Neutrophil (primary cell): Measurements from ENCODE around the gene PTPRN2.
"Not testable (repeated sequence)": the region's sequence is repeated elsewhere in the genome, so short reads cannot be mapped to it uniquely, and the experiment has no call there.

ENCODE experiments used
- H3K27ac ChIP-seq: fragments of 200-600 bp; sonication (generic); 2 replicates; pipeline ENCODE4 v1.5.1; 2016; ENCODE audit warnings: mild to moderate bottlenecking, moderate library complexity
- H3K27me3 ChIP-seq: fragments of 200-600 bp; sonication (generic); 2 replicates; pipeline ENCODE4 v1.6.0; 2016; ENCODE audit warnings: mild to moderate bottlenecking
- H3K36me3 ChIP-seq: fragments of 200-600 bp; sonication (generic); 2 replicates; pipeline ENCODE4 v1.5.1; 2017
- H3K4me1 ChIP-seq, 2 experiments: fragments of 200-600 bp in 1 of 2; sonication (generic) in 1 of 2; 1 replicate in 1 of 2; 2 replicates in 1 of 2; pipeline versions ENCODE4 v1.5.1 to v1.6.1; 2013 to 2016; ENCODE audit warnings: low read depth in 1 of 2, low read length in 1 of 2, mild to moderate bottlenecking in 1 of 2, moderate library complexity in 1 of 2; ENCODE audit not compliant: control insufficient read depth in 1 of 2, insufficient read depth in 1 of 2
- H3K4me3 ChIP-seq, 2 experiments: fragments of 200-600 bp in 1 of 2; sonication (generic) in 1 of 2; 1 replicate in 1 of 2; 2 replicates in 1 of 2; pipeline ENCODE4 v1.5.1; 2013 to 2016; ENCODE audit warnings: low read depth in 1 of 2, low read length in 1 of 2, mild to moderate bottlenecking in 1 of 2, moderate library complexity in 1 of 2
- H3K9me3 ChIP-seq: fragments of 200-600 bp; sonication (generic); 2 replicates; pipeline ENCODE4 v1.5.1; 2016
- TF ChIP-seq, protein P1 (sequence below): fragments of 200-600 bp; sonication (generic); IDR thresholded peaks from 2 replicates; pipeline ENCODE4 v1.5.1; 2016; ENCODE audit warnings: antibody characterized with exemption

Gene PTPRN2

GRCh38 chr7:158527495-158527894, 60.1 kb downstream of the PTPRN2 start:
- TF ChIP-seq, protein P1, sequence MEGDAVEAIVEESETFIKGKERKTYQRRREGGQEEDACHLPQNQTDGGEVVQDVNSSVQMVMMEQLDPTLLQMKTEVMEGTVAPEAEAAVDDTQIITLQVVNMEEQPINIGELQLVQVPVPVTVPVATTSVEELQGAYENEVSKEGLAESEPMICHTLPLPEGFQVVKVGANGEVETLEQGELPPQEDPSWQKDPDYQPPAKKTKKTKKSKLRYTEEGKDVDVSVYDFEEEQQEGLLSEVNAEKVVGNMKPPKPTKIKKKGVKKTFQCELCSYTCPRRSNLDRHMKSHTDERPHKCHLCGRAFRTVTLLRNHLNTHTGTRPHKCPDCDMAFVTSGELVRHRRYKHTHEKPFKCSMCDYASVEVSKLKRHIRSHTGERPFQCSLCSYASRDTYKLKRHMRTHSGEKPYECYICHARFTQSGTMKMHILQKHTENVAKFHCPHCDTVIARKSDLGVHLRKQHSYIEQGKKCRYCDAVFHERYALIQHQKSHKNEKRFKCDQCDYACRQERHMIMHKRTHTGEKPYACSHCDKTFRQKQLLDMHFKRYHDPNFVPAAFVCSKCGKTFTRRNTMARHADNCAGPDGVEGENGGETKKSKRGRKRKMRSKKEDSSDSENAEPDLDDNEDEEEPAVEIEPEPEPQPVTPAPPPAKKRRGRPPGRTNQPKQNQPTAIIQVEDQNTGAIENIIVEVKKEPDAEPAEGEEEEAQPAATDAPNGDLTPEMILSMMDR, result no peak
- Histone ChIP-seq H3K27me3 (peaks cover 5% of the 10 kb centered on the region), H3K4me3 (no peak overlapping the region), H3K4me1 (no peaks in the 10 kb centered on the region), H3K27ac (no peak overlapping the region), H3K9me3 (no peaks in the 10 kb centered on the region), H3K36me3 (no peaks in the 10 kb centered on the region)

GRCh38 chr7:158527038-158527437, 60.6 kb downstream of the PTPRN2 start:
- H3K4me3 ChIP-seq, result no peak overlapping the region
- TF ChIP-seq, protein P1, result no peak
- H3K36me3 ChIP-seq, result no peaks in the 10 kb centered on the region
- no peaks in the 10 kb centered on the region for H3K4me1 ChIP-seq
- H3K27me3 ChIP-seq, result peaks cover 5% of the 10 kb centered on the region
- no peak overlapping the region for H3K27ac ChIP-seq
- no peaks in the 10 kb centered on the region for H3K9me3 ChIP-seq

DNA sequence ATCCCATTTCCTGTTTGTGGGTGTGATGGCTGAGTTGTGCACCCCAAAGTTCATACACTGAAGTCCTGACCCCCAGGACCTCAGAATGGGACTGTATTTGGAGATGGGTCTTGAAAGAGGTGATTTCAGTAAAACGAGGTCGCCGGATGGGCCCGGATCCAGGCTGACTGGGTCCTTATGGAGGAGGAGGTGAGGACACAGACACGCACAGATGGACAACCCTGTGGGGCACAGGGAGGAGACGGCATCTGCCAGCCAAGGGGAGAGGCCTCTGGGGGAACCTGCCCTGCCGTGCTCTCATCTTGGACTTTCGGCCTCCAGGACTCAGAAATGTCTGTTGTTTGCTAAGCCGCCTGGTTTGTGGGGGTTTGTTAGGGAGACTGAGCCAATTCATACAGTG, 61.1 kb downstream of the PTPRN2 start:
- Histone ChIP-seq H3K9me3 (no peaks in the 10 kb centered on the region), H3K27ac (no peak overlapping the region), H3K4me3 (no peak overlapping the region), H3K36me3 (no peaks in the 10 kb centered on the region), H3K27me3 (peaks cover 5% of the 10 kb centered on the region), H3K4me1 (no peaks in the 10 kb centered on the region)
- TF ChIP-seq, protein P1, result no peak

GRCh38 chr7:158525648-158526484, 61.8 kb downstream of the PTPRN2 start:
- H3K27me3 ChIP-seq, result no peaks in the 10 kb centered on the region
- H3K9me3 ChIP-seq, result no peaks in the 10 kb centered on the region
- no peaks in the 10 kb centered on the region for H3K4me1 ChIP-seq
- no peaks in the 10 kb centered on the region for H3K36me3 ChIP-seq
- H3K4me3 ChIP-seq, result no peak overlapping the region
- TF ChIP-seq, protein P1, result no peak
- no peak overlapping the region for H3K27ac ChIP-seq

- TF ChIP-seq, protein P1, result no peak
- Histone ChIP-seq H3K4me1 (no peaks in the 10 kb centered on the region), H3K36me3 (no peaks in the 10 kb centered on the region), H3K27me3 (no peaks in the 10 kb centered on the region), H3K9me3 (no peaks in the 10 kb centered on the region), H3K4me3 (no peak overlapping the region), H3K27ac (no peak overlapping the region)
Measured at GRCh38 chr7:158524749-158525635, 62.6 kb downstream of the PTPRN2 start.

DNA sequence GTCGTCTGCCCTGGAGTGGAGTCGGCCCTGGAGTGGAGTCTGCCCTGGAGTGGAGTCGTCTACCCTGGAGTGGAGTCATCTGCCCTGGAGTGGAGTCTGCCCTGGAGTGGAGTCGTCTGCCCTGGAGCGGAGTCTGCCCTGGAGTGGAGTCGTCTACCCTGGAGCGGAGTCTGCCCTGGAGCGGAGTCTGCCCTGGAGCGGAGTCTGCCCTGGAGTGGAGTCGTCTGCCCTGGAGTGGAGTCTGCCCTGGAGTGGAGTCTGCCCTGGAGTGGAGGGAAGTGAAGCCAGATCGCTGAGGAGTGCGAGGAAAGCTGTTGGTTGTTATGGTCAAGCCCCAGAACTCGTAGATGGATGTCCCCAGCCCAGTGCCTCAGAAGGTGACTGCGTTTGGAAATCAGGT, 63.3 kb downstream of the PTPRN2 start:
- H3K9me3 ChIP-seq, H3K36me3 ChIP-seq, H3K27me3 ChIP-seq, H3K4me1 ChIP-seq, H3K4me3 ChIP-seq, H3K27ac ChIP-seq: not testable (repeated sequence)

DNA sequence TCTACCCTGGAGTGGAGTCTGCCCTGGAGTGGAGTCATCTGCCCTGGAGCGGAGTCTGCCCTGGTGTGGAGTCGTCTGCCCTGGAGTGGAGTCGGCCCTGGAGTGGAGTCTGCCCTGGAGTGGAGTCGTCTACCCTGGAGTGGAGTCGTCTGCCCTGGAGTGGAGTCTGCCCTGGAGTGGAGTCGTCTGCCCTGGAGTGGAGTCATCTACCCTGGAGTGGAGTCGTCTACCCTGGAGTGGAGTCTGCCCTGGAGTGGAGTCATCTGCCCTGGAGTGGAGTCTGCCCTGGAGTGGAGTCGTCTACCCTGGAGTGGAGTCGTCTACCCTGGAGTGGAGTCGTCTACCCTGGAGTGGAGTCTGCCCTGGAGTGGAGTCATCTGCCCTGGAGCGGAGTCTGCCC, 63.7 kb downstream of the PTPRN2 start:
- H3K4me3 ChIP-seq, H3K27ac ChIP-seq, H3K9me3 ChIP-seq, H3K4me1 ChIP-seq, H3K36me3 ChIP-seq, H3K27me3 ChIP-seq: not testable (repeated sequence)

DNA sequence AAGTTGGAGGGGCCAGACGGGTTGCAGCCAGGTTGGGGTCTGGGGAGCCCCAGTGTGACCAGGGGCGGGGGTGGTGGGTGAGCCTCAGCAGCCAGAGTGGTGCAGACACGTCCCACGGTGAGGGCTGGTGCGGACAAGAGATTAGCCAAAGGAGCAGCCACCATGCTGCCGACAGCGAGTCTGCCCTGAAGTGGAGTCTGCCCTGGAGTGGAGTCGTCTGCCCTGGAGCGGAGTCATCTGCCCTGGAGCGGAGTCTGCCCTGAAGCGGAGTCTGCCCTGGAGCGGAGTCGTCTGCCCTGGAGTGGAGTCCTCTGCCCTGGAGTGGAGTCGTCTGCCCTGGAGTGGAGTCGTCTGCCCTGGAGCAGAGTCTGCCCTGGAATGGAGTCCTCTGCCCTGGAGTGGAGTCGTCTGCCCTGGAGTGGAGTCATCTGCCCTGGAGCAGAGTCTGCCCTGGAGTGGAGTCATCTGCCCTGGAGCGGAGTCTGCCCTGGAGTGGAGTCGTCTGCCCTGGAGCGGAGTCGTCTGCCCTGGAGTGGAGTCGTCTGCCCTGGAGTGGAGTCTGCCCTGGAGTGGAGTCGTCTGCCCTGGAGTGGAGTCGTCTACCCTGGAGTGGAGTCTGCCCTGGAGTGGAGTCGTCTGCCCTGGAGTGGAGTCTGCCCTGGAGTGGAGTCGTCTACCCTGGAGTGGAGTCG, 64.3 kb downstream of the PTPRN2 start:
- not testable (repeated sequence) for H3K4me1 ChIP-seq, H3K27ac ChIP-seq, H3K4me3 ChIP-seq, H3K27me3 ChIP-seq, H3K36me3 ChIP-seq, H3K9me3 ChIP-seq
